WI38 (cell line): ENCODE measurements around the gene SH2D3C.

Experiments used
- H3K4me3 ChIP-seq: 2 replicates; pipeline ENCODE4 v1.5.1; 2011; ENCODE audit warnings: low read depth, mild to moderate bottlenecking, control low read depth, low read length
- TF ChIP-seq, protein P1 (sequence below): IDR thresholded peaks from 2 replicates; pipeline ENCODE4 v1.5.1; 2012; ENCODE audit warnings: low read depth, mild to moderate bottlenecking, control low read depth, low read length

The SH2D3C gene

GRCh38 chr9:127698386-127698785 is 80.1 kb downstream of the SH2D3C start:
- H3K4me3 ChIP-seq: no peak overlapping the region
- TF ChIP-seq, protein P1, sequence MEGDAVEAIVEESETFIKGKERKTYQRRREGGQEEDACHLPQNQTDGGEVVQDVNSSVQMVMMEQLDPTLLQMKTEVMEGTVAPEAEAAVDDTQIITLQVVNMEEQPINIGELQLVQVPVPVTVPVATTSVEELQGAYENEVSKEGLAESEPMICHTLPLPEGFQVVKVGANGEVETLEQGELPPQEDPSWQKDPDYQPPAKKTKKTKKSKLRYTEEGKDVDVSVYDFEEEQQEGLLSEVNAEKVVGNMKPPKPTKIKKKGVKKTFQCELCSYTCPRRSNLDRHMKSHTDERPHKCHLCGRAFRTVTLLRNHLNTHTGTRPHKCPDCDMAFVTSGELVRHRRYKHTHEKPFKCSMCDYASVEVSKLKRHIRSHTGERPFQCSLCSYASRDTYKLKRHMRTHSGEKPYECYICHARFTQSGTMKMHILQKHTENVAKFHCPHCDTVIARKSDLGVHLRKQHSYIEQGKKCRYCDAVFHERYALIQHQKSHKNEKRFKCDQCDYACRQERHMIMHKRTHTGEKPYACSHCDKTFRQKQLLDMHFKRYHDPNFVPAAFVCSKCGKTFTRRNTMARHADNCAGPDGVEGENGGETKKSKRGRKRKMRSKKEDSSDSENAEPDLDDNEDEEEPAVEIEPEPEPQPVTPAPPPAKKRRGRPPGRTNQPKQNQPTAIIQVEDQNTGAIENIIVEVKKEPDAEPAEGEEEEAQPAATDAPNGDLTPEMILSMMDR: no peak

DNA sequence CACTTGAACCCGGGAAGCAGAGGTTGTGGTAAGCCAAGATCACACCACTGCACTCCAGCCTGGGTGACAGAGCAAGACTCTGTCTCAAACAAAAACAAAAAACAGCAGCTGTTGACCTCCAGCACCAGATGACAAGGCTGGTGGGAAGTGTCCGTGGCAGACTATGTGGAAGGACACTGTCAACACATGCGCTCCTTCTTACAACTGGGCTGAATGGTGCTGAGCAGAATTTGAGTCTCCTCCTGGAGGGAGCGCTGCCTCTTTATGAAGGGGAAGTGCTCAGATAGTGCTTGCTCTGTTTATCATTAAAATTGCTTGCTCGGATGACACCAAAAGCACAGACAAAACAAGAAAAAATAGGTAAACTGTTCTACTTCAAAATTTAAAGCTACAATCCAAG is 80.9 kb downstream of the SH2D3C start:
- TF ChIP-seq, protein P1: no peak
- H3K4me3 ChIP-seq: no peak overlapping the region

- no peak overlapping the region for H3K4me3 ChIP-seq
- TF ChIP-seq, protein P1: no peak
Measured at GRCh38 chr9:127694890-127695720, 83.4 kb downstream of the SH2D3C start.

- TF ChIP-seq, protein P1: no peak
- H3K4me3 ChIP-seq: no peak overlapping the region
Measured at GRCh38 chr9:127693697-127694096, 84.8 kb downstream of the SH2D3C start.

DNA sequence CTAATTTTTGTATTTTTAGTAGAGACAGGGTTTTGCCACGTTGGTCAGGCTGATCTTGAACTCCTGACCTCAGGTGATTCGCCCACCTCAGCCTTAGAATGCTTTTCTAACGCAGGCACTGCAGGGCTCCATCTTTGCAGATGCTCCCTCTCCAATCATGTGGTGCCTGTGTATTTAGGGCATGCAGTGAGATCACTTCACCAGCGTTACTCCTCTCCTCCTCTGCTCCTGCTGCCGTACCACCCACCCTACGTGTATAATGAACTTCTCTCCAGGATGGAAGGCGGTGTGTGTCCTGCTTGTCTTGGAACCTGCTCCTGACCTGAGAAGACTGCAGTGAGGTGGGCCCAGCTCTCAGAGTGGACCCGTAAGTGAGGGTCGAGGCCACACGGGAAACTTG is 85.3 kb downstream of the SH2D3C start:
- TF ChIP-seq, protein P1: no peak
- H3K4me3 ChIP-seq: no peak overlapping the region

- no peak overlapping the region for H3K4me3 ChIP-seq
- TF ChIP-seq, protein P1: no peak
Measured at GRCh38 chr9:127692071-127692470, 86.4 kb downstream of the SH2D3C start.

DNA sequence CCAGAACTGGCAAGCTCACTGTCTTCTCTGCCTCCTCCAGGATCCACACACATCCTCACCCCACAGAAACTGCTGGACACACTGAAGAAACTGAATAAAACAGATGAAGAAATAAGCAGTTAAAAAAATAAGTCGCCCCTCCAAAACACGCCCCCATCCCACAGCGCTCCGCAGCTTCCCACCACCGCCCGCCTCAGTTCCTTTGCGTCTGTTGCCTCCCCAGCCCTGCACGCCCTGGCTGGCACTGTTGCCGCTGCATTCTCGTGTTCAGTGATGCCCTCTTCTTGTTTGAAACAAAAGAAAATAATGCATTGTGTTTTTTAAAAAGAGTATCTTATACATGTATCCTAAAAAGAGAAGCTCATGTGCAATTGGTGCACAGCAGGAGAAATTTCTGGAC is 87.7 kb downstream of the SH2D3C start:
- TF ChIP-seq, protein P1: no peak
- H3K4me3 ChIP-seq: no peak overlapping the region
